Middle frontal gyrus (tissue), 1 donor: ENCODE results near the gene VLDLR.

Experiments used
- DNase-seq: peaks from one replicate; pipeline ENCODE4 v3.0.0-alpha.2; 2015; ENCODE audit warnings: low spot score; ENCODE audit errors: extremely low spot score

Gene VLDLR

DNA sequence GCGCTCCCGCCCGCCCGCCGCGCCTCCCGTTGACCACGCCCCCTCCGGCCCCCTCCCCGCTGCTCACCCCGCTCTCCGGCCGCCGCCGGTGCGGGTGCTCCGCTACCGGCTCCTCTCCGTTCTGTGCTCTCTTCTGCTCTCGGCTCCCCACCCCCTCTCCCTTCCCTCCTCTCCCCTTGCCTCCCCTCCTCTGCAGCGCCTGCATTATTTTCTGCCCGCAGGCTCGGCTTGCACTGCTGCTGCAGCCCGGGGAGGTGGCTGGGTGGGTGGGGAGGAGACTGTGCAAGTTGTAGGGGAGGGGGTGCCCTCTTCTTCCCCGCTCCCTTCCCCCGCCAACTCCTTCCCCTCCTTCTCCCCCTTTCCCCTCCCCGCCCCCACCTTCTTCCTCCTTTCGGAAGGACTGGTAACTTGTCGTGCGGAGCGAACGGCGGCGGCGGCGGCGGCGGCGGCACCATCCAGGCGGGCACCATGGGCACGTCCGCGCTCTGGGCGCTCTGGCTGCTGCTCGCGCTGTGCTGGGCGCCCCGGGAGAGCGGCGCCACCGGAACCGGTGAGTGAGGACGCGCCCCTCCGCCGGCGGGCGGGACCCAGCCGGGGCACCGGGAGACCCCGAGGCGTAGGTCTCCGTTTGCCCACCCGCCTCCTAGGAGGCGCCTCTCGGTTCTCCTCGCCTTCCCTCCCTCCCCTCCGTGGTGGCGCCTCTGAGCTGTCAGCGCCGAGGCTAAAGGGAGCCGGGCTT, at the start of gene VLDLR:
Gene VLDLR, plus strand, starts transcription at position 66 of the 739 bp plus-strand sequence. Its CDS starts 403 bp downstream, at position 469.
- no peak for DNase-seq

DNA sequence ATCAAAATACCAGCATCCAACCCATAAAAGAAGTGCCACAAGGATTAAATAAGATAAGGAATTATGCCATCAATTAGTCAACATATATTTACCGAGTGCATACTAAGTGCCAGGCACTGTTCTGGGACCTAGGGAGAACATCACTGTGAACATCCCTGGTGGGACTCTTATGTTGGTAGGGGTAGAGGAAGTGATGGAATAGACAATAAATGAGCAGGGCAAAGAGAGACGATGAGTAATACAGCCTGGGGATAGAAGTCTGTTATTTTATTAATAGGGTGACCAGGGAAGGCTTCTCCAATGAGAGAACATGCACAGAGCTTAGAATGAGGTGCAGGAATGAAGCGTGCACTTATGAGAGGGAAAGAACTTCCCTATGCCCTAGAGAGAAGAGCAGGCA, 47.4 kb upstream of the VLDLR start:
- no peak for DNase-seq

DNA sequence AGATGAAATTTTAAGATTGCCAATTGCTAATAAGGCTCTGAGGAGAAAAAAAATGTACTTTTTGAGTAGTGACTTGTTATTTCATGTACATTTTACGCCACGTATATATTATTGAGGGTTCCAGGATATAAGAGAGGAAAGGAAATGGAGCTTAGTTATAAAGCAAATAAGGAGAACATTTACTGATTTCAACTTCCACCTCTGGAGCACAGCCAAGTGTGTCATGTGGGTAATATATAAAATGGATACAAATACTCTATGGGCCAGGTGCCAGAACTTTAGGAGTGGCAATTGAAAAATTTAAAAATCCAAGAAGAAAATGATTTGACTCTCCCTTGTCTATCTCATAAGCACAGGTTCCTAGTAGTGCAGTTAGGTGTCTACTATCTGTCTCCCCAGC, 45.0 kb upstream of the VLDLR start:
- DNase-seq: no peak

DNA sequence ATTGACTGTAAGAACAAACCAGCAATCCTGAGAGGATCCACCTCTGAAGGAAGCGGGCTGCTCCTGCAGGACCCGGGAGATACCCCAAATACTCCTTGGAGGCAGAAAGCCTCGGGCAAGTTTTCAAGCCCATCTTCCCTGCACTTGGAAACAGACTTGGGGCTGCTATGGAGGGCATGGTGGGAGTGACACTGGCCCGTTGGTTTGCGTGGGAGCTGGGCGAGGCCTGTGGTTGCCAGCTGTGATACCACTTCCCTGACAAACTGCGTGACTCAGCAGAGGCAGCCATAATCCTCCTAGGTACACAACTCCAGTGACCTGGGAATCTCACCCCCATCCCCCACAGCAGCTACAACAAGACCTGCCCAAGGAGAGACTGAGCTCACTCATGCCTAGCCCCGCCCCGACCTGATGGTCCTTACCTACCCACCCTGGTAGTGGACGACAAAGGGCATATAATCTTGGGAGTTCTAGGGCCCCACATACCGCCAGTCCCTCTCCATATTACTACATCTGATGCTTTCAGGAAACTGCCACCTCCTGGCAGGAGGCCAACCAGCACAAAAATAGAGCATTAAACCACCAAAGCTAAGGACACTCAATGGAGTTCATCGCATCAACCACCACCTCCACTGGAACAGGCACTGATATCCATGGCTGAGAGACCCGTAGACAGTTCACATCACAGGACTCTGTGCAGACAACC, 38.1 kb upstream of the VLDLR start:
- DNase-seq: no peak

DNA sequence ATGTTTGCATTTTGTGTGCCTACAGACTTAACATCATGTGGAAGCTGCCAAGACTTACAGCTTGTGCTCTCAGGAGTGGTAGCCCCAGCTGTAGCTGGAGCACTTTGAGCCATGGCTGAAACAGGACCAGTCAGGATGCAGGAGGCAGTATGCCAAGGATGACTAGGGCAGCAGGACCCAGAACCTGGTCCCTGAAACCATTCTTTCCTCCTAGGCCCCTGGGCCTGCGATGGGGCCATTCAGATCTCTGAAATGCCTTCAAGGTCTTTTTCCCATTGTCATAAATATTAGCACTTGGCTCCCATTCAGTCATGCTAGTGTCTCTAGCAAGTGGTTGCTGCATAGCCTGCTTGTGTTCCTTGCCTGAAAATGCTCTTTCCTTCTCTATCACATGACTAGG, 29.6 kb upstream of the VLDLR start:
- DNase-seq: no peak

DNA sequence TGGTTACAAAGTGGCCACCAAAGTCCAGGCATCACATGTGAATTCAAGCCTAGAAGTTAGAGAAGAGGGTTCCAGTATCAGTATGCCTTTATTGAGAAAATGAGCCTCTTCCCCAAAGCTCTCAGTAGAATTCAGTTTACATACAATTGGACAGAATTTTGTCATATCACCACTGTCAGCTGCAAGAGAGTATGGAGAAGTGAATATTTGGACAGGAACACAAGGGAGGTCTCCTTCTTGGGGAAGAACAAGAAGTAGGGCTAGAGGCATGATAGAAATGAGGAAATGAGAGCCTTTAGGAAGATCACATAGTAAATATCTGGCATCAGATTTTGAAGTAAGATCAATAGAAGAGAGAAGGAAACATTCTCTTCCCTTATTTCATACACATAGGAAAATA, 27.8 kb upstream of the VLDLR start:
- DNase-seq: no peak

DNA sequence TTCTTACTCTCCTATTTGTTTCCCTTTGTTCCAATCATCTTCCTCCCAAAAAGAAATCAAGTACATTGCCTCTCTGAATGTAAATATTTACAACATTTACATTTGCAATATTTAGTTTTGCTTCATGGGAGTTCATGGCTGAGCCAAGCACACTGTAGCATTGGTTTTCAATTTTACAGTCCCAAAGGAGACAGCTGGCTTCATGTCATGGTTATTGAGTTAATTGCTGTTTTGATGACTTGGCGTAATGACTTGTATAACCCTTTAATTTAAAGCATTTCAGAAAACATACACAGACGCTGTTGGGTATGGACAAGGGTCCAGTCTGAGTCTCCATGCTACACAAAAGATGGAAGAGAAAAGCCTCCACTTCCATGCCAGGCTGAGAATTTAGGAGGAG, 25.6 kb upstream of the VLDLR start:
- DNase-seq: no peak

DNA sequence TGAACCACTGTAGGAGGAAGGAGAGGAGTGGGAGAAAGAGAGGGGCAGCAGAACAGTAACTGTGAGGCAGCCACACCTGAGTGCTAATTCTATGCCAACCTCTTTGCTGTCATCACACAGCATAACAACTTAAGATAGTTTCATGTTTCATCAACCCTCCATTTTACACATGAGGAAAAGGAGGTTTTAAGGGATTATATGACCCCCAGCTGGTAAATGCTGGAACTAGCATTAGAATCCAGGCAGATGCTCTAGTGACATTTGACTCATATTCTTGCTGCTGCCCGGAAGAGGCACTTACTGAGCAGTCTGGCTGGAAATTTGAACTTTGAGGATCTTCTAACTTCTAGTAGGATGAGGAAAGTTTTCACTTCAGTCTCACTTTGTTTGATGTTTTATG, 24.1 kb upstream of the VLDLR start:
- DNase-seq: no peak

DNA sequence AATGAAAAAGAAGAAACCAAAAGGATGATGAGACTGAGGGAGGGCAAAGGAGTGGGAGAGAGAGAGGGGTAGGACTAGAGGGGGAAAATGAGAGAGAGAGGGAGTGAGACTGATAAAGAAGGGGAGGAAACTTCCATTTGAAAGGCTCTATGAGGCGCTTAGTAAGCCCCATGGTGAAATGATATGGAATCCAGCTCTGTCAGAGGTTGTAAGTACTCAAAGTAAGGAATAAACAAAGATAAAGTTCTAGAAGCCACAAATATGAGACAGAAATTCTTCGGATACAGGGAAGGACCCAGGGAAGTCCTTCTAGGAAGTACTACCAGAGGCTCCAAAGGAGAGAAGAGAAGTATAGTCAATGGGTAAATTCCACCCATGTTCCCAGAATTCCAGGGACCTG, 21.7 kb upstream of the VLDLR start:
- no peak for DNase-seq

DNA sequence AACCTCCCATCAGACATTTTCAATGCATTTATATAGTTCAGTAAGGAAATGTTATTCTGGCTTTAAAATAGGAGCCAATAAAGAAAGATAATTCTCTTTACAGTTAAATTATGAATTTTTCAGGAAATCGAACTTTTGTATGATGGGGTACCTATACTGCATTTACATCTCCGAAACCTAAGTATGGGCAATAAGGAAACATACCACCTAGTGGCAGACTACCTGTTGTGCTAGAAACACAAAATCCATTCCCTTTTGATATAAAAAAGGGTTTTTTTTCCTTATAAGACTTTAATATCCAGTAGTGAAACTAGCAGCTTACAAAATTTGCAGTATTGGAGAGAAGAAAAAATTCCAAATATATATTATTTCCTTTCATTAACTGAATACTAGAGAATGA, 21.3 kb upstream of the VLDLR start:
- DNase-seq: no peak

DNA sequence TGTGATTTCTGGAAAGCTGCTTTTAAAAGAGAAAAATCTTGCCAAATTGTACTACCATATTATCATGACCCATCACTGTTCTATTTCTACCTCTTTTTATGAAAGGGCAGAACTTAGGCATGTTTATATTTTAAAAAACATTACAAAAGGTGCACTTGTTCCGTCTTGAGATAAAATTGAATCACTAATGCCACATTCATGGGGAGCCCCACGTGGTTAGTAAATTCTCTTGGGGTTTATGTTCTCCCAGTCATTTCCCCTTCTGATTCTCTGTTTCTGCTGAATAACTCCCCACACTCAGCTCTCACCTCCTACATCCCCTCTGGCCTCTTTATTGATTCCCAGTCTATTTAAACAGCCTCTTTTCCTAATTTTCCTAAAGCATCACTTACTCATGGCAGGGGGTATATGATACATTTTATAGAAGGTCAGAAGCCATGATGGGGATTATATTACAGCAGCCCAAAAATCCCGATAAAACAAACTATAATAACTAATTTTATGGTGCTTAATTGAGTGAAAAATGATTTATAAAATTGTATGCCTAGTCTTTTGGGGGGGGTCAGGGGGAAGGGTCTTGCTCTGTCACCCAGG, 19.7 kb upstream of the VLDLR start:
- no peak for DNase-seq

DNA sequence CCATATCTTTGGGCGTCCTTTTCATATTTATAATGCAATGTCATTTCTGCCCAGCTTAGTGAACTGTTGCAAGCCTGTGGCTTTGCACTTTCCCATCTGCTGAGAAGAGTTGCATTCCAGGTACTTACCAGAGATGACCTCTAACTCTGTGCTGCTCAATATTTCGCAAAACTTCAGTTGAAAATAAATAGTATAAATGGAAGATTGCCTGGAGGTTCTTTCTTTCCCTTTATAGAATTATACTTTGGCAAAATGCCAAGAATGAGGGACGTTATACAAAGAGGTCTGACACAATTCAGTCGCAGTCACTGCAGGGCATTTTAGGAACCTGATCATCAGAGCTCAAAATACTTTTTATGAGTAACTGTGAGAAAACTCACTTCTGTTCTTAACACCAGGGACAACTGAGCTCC, 18.9 kb upstream of the VLDLR start:
- no peak for DNase-seq

DNA sequence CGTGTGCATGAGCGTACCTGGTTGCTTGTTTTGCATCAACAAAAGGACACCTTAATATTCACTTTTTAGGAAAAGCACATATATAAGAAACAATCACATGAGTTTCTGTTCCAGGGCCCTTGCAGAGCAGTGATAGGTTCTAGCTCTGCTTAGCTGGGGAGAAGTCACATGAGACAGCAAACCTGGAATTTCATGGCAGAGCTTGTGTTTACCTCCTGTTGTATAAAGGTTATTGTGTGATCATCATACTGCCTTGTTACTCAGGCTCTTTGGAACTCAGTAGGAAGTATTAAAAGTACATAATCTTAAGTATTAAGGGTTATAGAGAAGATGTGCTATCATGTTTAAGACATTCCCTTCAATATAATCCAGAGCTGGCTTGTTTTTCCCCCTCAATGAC, 18.0 kb upstream of the VLDLR start:
- no peak for DNase-seq

DNA sequence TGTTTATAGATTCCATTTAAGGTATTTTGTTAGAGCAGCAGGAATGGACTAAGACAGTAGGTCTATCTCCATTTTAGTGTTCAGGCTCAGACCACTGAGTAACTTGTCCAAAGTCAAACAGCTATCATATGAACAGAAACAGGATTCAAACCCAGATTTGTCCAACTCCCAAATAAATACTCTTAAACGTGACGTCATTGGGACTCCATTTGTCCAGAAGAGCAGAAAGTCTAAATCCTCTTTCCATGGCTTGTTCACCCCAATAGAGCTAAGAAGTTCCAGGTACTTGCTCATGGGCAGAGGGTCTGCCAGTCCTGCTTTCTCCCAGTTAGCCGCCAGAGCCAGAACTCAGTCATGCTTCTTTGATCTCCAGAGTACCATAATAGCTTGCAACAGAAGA, 16.3 kb upstream of the VLDLR start:
- DNase-seq: no peak

DNA sequence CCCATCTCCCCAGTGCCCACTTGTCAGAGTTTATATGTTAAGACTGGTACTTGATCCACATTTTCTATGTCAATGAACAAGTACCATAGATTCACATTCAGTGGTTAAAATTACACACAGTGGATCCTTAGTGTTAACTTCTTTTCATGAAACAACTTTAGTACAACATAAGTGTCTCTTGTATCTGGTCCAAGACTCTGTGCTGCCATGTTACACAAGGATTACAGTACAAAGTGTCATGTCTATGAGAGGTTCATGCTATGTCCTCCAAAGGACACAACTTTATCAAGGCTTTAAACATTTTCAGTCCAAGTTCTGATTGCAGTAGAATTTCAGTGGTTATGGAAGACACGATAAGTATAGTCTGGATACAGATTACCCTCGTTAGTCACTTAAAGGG, 13.3 kb upstream of the VLDLR start:
- no peak for DNase-seq

DNA sequence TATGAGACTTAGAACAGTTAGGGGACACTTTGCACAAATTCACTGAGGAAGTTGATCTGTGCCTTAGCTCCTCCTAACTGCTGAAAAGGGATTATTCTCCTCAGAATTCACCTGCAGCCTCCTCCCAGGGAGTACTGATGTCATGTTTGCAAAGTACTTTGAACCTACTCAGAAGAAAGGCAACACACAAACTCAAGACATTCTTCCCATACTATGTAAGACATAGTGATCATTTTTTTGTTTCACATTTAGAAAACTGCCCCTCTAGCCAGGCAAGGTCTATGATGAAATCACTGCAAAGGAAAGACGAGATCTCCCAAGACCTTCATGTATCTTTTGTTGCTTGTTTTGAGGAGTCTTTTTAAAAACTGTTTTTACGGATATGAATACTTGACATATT, 10.6 kb upstream of the VLDLR start:
- DNase-seq: no peak

DNA sequence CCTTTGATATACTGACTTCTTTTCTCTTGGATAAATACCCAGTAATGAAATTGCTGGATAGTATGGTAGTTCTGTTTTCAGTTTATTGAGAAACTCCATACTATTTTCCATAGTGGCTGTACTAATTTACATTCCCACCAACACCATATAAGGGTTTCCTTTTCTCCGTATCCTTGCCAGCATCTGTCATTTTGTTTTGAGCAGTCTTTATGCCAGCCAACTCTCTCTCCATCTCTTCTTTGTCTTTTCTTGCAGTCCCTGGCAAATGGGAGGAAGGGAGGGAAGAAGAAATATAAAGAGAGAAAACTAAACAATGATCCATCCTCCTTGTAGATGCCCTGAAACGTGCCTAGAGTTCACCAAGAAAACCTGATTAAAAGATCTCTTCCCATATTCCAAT, 9.6 kb upstream of the VLDLR start:
- no peak for DNase-seq

DNA sequence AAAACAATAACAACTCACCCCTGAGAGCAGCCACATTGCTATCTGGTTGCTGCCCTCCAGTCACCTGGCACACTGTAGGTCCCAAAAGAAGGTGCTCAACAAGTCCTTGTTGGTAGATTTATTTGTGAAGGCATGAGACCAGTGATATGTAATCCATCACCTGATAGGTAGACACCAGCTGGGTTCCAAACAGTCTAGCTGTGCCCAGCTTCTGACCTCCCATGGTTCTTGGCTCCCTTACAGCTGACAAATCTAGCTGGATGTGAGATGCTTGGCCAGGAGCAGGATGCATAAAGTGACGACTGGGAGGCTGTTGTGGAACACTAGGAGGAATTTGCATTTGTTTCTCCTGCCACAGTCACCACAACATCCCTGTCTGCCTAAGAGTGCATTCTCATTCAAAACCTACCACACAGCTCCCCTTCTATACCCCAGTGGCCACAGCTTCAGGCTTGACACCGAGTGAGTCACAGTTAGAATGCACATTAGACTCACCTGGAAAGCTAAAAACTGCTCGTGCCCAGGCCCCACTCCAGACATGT, 7.8 kb upstream of the VLDLR start:
- no peak for DNase-seq

DNA sequence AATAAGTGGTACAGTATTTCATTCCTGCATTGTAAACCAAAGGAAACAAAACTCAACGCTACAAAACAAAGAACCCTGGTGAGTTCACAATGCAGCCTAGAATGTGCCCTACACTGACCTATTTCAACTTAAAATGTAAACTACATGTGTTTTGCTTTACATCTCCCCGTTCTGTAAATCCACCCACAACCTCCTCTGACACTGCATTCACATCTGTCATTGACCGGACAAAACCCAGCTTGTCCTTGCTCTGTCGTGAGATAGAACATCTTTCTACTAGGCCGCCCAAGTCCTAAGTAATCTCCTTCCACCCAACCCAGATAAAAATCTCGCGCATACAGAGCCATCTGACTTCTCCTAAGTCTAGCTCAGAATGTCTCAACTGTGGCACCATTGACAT, 6.1 kb upstream of the VLDLR start:
- no peak for DNase-seq

DNA sequence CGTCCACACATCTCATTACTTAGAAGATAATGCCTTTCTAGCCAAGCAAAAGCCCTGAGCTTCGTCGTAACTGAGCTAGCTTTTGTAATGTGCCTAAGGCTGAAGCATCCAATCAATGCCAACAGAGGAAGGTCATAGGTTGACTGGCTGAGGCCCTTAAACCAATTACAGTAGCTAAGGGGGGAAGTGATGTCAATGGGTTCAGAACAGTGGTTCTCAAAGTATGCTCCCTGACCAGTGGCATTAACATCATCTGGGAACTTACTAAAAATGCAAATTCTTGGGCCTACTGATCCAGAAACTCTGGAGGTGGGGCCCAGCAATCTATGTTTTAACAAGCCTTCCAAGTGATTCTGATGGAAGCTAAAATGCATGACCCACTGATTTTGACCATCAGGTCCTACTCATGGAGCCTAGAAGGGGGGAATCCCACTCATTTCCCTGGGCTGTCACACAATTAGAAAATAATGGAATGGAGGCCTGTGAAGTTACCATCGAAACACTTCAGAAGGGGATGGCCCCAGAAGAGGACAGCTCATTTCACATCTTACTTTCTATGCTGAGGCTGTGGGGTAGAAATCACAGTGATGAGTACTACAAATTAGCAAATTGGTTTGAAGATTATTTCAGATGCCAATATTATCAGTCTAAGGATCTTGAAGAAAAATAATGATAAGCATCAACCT, 4.8 kb upstream of the VLDLR start:
- no peak for DNase-seq

DNA sequence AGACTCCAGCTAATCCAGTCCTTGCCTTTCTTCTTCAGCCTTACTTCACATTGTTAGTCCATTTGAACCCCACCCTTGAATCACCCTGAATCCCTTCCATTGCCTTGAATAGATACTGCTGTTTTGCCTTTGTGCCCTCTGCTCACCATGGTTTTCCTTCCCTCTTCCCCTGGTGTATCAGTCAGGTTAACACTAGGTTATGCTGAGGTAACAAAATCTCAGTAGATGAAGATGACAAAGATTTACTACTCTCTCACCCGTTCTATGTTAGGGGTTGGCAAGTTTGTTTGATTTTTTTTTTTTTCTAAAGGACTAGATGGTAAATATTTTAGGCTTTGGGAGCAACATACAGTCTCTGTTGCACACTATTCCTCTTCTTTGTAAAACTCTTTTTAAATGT, 3.3 kb upstream of the VLDLR start:
- DNase-seq: no peak
